Tibial nerve (tissue), 4 donors: ENCODE measurements around the gene NPPC.

Experiments
- EP300 ChIP-seq, 2 donors: sonication (generic); formaldehyde crosslinking; IDR thresholded peaks; one replicate each; pipeline ENCODE4 v1.6.1; 2017; ENCODE audit warnings: antibody characterized with exemption in 2 of 2, mild to moderate bottlenecking in 1 of 2
- POLR2A ChIP-seq, 2 donors: fragments of 450-650 bp; IDR thresholded peaks; one replicate each; pipeline ENCODE4 v1.6.1; 2017; ENCODE audit warnings: antibody characterized with exemption in 2 of 2, mild to moderate bottlenecking in 2 of 2, moderate library complexity in 2 of 2
- TF ChIP-seq, protein P1 (sequence below), 5 experiments: fragments of 200-600 bp in 3 of 5; fragments of 450-650 bp in 2 of 5; sonication (generic) in 3 of 5; IDR thresholded peaks; one replicate each; pipeline ENCODE4 v1.5.1; 2016 to 2019; ENCODE audit warnings: antibody characterized with exemption in 5 of 5, mild to moderate bottlenecking in 3 of 5, moderate library complexity in 2 of 5

DNA sequence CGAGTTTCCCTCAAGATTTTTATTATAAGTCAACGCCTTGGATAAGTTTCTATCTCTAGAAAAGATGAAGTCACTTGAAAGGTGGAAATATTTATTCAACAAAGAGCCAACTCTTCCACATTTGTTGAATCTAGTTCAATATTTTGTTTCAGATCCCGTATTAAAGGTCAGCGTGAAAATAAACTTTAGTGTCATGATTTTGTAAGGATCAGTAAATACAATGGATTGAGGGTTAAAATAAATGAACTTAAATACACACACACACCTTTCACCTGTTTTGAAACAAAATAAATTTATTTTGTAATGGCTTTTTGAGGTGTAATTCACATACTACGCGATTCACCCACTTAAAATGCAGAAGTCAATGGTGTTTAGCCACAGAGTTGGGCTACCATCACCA is 16.0 kb upstream of the NPPC start:
- TF ChIP-seq, protein P1, sequence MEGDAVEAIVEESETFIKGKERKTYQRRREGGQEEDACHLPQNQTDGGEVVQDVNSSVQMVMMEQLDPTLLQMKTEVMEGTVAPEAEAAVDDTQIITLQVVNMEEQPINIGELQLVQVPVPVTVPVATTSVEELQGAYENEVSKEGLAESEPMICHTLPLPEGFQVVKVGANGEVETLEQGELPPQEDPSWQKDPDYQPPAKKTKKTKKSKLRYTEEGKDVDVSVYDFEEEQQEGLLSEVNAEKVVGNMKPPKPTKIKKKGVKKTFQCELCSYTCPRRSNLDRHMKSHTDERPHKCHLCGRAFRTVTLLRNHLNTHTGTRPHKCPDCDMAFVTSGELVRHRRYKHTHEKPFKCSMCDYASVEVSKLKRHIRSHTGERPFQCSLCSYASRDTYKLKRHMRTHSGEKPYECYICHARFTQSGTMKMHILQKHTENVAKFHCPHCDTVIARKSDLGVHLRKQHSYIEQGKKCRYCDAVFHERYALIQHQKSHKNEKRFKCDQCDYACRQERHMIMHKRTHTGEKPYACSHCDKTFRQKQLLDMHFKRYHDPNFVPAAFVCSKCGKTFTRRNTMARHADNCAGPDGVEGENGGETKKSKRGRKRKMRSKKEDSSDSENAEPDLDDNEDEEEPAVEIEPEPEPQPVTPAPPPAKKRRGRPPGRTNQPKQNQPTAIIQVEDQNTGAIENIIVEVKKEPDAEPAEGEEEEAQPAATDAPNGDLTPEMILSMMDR (IDR thresholded peaks at IDR 0.05): no peak
- no peak for TF ChIP-seq EP300 (IDR thresholded peaks at IDR 0.05)
- TF ChIP-seq POLR2A (IDR thresholded peaks at IDR 0.05): no peak
